Hepatocyte (in vitro differentiated cells): ENCODE measurements around the gene PLK5. TPM values are rescaled to one million over a fixed set of nuclear protein-coding genes. Genes with fewer than 3 reads are reported as not detected.

Experiments
- DNase-seq: peaks from one replicate; pipeline ENCODE4 v3.0.0-alpha.2; 2016; ENCODE audit warnings: low spot score
- H2AFZ ChIP-seq: fragments of 200-600 bp; sonication (generic); 2 replicates; pipeline ENCODE4 v1.6.0; 2016; ENCODE audit warnings: antibody characterized with exemption, mild to moderate bottlenecking
- H3K27ac ChIP-seq: fragments of 200-600 bp; sonication (generic); 2 replicates; pipeline ENCODE4 v1.5.1; 2016; ENCODE audit warnings: mild to moderate bottlenecking
- H3K27me3 ChIP-seq: fragments of 200-600 bp; sonication (generic); 2 replicates; pipeline ENCODE4 v1.6.1; 2016
- H3K36me3 ChIP-seq: fragments of 200-600 bp; sonication (generic); replicated peaks from 2 replicates; pipeline ENCODE4 v1.5.1; 2016; ENCODE audit warnings: low read depth; ENCODE audit not compliant: insufficient read depth
- H3K4me1 ChIP-seq: fragments of 200-600 bp; sonication (generic); 2 replicates; pipeline ENCODE4 v1.5.1; 2016; ENCODE audit warnings: mild to moderate bottlenecking, moderate library complexity; ENCODE audit not compliant: insufficient read depth
- H3K4me2 ChIP-seq: fragments of 200-600 bp; sonication (generic); 2 replicates; pipeline ENCODE4 v1.6.0; 2016
- H3K4me3 ChIP-seq: fragments of 200-600 bp; sonication (generic); 2 replicates; pipeline ENCODE4 v1.5.1; 2016; ENCODE audit warnings: mild to moderate bottlenecking
- H3K79me2 ChIP-seq: fragments of 200-600 bp; sonication (generic); 2 replicates; pipeline ENCODE4 v1.6.0; 2017; ENCODE audit warnings: mild to moderate bottlenecking
- H3K9me2 ChIP-seq: fragments of 200-600 bp; sonication (generic); replicated peaks from 2 replicates; pipeline ENCODE4 v1.6.0; 2017; ENCODE audit warnings: mild to moderate bottlenecking; ENCODE audit not compliant: insufficient read depth
- H3K9me3 ChIP-seq: fragments of 200-600 bp; sonication (generic); 2 replicates; pipeline ENCODE4 v1.5.1; 2016; ENCODE audit warnings: low read depth, mild to moderate bottlenecking
- H4K20me1 ChIP-seq: fragments of 200-600 bp; sonication (generic); 2 replicates; pipeline ENCODE4 v1.6.0; 2016; ENCODE audit warnings: mild to moderate bottlenecking; ENCODE audit not compliant: insufficient read depth, poor library complexity, severe bottlenecking
- EZH2 ChIP-seq: fragments of 200-600 bp; sonication (generic); IDR thresholded peaks from 2 replicates; pipeline ENCODE4 v1.6.1; 2016; ENCODE audit warnings: antibody characterized with exemption, mild to moderate bottlenecking, borderline replicate concordance
- EZH2phosphoT487 ChIP-seq: fragments of 200-600 bp; sonication (generic); IDR thresholded peaks from one replicate; pipeline ENCODE4 v1.6.1; 2018; ENCODE audit warnings: antibody characterized with exemption, mild to moderate bottlenecking, low read depth, moderate library complexity; ENCODE audit not compliant: unreplicated experiment, severe bottlenecking
- WGBS: methylation state at CpG from one replicate; pipeline ENCODE4 v1.1.6; 2016; ENCODE audit warnings: low lambda C conversion rate; ENCODE audit errors: missing lambda C conversion rate; 5-methylcytosine and 5-hydroxymethylcytosine counted together
- polyA plus RNA-seq: library from polyadenylated mRNA; unstranded; fragments of >200 nt; fragmentation: Nextera tagmentation; extraction: Ambion mirVana; gene quantifications from 2 replicates; pipeline ENCODE4 v1.2.1, GENCODE V29; 2016
- small RNA-seq: library from RNA; depleted of rRNA; stranded (forward); fragments of <200 nt; gene quantifications from one replicate; pipeline ENCODE3, GENCODE V24; 2014
- total RNA-seq: library from RNA; depleted of rRNA; stranded (reverse); fragments of >200 nt; gene quantifications from 2 replicates; pipeline ENCODE4 v1.2.3, GENCODE V29; 2014
- TF ChIP-seq, protein P1 (sequence below): fragments of 200-600 bp; sonication (generic); IDR thresholded peaks from 2 replicates; pipeline ENCODE4 v1.5.1; 2016; ENCODE audit warnings: antibody characterized with exemption, mild to moderate bottlenecking; ENCODE audit not compliant: poor library complexity

The PLK5 gene
- total and polyA plus RNA-seq, 2 experiments from 2014 or later = 0.53 TPM; not detected in 1

DNA sequence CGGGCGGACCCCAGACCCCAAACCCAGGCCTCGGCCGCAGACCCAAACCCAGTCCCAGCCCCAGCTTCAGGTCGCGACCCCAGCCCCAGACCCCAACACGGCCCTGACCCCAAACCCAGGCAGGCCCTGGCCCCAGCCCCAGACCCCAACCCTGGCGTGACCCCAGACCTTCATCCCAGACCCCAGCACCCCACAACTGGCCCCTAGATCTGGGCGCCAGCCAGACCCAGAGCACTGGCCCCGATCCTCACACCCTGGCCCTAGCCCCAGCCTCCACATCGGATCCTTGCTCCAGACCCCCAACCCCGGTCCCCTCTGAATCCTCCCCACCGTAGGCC lies 61.3 kb downstream of the PLK5 start:
- H3K4me2 ChIP-seq = no peak overlapping the region
- no peak overlapping the region for H2AFZ ChIP-seq
- peaks cover under 1% of the 10 kb centered on the region for H3K4me1 ChIP-seq
- H3K27me3 ChIP-seq = no peaks in the 10 kb centered on the region
- DNase-seq = no peak
- peaks cover 65% of the 10 kb centered on the region for H3K79me2 ChIP-seq
- H4K20me1 ChIP-seq = peaks cover 40% of the 10 kb centered on the region
- TF ChIP-seq, protein P1, sequence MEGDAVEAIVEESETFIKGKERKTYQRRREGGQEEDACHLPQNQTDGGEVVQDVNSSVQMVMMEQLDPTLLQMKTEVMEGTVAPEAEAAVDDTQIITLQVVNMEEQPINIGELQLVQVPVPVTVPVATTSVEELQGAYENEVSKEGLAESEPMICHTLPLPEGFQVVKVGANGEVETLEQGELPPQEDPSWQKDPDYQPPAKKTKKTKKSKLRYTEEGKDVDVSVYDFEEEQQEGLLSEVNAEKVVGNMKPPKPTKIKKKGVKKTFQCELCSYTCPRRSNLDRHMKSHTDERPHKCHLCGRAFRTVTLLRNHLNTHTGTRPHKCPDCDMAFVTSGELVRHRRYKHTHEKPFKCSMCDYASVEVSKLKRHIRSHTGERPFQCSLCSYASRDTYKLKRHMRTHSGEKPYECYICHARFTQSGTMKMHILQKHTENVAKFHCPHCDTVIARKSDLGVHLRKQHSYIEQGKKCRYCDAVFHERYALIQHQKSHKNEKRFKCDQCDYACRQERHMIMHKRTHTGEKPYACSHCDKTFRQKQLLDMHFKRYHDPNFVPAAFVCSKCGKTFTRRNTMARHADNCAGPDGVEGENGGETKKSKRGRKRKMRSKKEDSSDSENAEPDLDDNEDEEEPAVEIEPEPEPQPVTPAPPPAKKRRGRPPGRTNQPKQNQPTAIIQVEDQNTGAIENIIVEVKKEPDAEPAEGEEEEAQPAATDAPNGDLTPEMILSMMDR = no peak
- TF ChIP-seq EZH2phosphoT487 (no peak), EZH2 (no peak)
- no peak overlapping the region for H3K4me3 ChIP-seq
- H3K36me3 ChIP-seq = no peaks in the 10 kb centered on the region
- 89% methylated on average over 1 of the region's 13 CpGs for WGBS
- no peak overlapping the region for H3K27ac ChIP-seq
- H3K9me2 ChIP-seq = no peaks in the 10 kb centered on the region
- no peaks in the 10 kb centered on the region for H3K9me3 ChIP-seq

Small RNAs within 50 kb of the gene (small RNA-seq; reads per million reads assigned to genes)
- gene AC005943.2 = not detected
- not detected for gene RN7SL477P

Other genes with a start within 250 kb of the PLK5 start
- 25.5 TPM in 2 replicates for gene FAM174C, start 248.5 kb upstream of the PLK5 start, total RNA-seq
- 79.9 and 89.5 TPM in 2 replicates for gene FAM174C, start 248.5 kb upstream of the PLK5 start, polyA plus RNA-seq
- 11.0 and 14.2 TPM in 2 replicates for gene EFNA2, start 238.2 kb upstream of the PLK5 start, total RNA-seq
- 1.3 and 1.8 TPM in 2 replicates for gene EFNA2, start 238.2 kb upstream of the PLK5 start, polyA plus RNA-seq
- 81.6 and 130 TPM in 2 replicates for gene NDUFS7, start 140.2 kb upstream of the PLK5 start, total RNA-seq
- gene NDUFS7, start 140.2 kb upstream of the PLK5 start, polyA plus RNA-seq = 270 and 276 TPM in 2 replicates
- 121 and 122 TPM in 2 replicates for gene GAMT, start 122.5 kb upstream of the PLK5 start, total RNA-seq
- gene GAMT, start 122.5 kb upstream of the PLK5 start, polyA plus RNA-seq = 148 and 170 TPM in 2 replicates
- 42.4 and 46.8 TPM in 2 replicates for gene DAZAP1, start 116.5 kb upstream of the PLK5 start, total RNA-seq
- 35.8 and 37.9 TPM in 2 replicates for gene DAZAP1, start 116.5 kb upstream of the PLK5 start, polyA plus RNA-seq
- gene RPS15, start 85.7 kb upstream of the PLK5 start, total RNA-seq = 1,556 and 1,885 TPM in 2 replicates
- 938 and 950 TPM in 2 replicates for gene RPS15, start 85.7 kb upstream of the PLK5 start, polyA plus RNA-seq
- gene APC2, start 74.0 kb upstream of the PLK5 start, total RNA-seq = 0.24 and 1.2 TPM in 2 replicates
- 0.36 and 0.40 TPM in 2 replicates for gene APC2, start 74.0 kb upstream of the PLK5 start, polyA plus RNA-seq
- gene C19orf25, start 44.9 kb upstream of the PLK5 start, total RNA-seq = 36.3 and 36.4 TPM in 2 replicates
- gene C19orf25, start 44.9 kb upstream of the PLK5 start, polyA plus RNA-seq = 43.6 and 65.0 TPM in 2 replicates
- 2.8 and 7.7 TPM in 2 replicates for gene PCSK4, start 33.7 kb upstream of the PLK5 start, total RNA-seq
- gene PCSK4, start 33.7 kb upstream of the PLK5 start, polyA plus RNA-seq = 9.6 and 16.2 TPM in 2 replicates
- gene REEP6, start 32.9 kb upstream of the PLK5 start, total RNA-seq = 80.8 and 88.9 TPM in 2 replicates
- gene REEP6, start 32.9 kb upstream of the PLK5 start, polyA plus RNA-seq = 179 and 218 TPM in 2 replicates
- 8.3 and 11.2 TPM in 2 replicates for gene ADAMTSL5, start 11.1 kb upstream of the PLK5 start, total RNA-seq
- 33.6 and 45.5 TPM in 2 replicates for gene ADAMTSL5, start 11.1 kb upstream of the PLK5 start, polyA plus RNA-seq
- 38.7 and 45.6 TPM in 2 replicates for gene MEX3D, start 44.2 kb downstream of the PLK5 start, total RNA-seq
- 6.2 and 6.6 TPM in 2 replicates for gene MEX3D, start 44.2 kb downstream of the PLK5 start, polyA plus RNA-seq
- 84.2 and 84.5 TPM in 2 replicates for gene MBD3, start 68.8 kb downstream of the PLK5 start, total RNA-seq
- 56.3 and 66.6 TPM in 2 replicates for gene MBD3, start 68.8 kb downstream of the PLK5 start, polyA plus RNA-seq
- 56.6 and 57.6 TPM in 2 replicates for gene UQCR11, start 81.4 kb downstream of the PLK5 start, total RNA-seq
- 672 and 684 TPM in 2 replicates for gene UQCR11, start 81.4 kb downstream of the PLK5 start, polyA plus RNA-seq
- 67.9 and 76.7 TPM in 2 replicates for gene TCF3, start 128.5 kb downstream of the PLK5 start, total RNA-seq
- 93.7 and 125 TPM in 2 replicates for gene TCF3, start 128.5 kb downstream of the PLK5 start, polyA plus RNA-seq
- gene ONECUT3, start 229.4 kb downstream of the PLK5 start, total RNA-seq = 0.03 and 0.08 TPM in 2 replicates
- gene ONECUT3, start 229.4 kb downstream of the PLK5 start, polyA plus RNA-seq = 0.06 and 0.09 TPM in 2 replicates